Activated T-cell treated with anti-CD3 and anti-CD28 coated beads for 1 hour (primary cell): ENCODE data around the gene PDZD2.

Experiments
- DNase-seq: peaks from one replicate; pipeline ENCODE4 v3.0.0-alpha.2; 2020; ENCODE audit warnings: low read depth

PDZD2 gene

GRCh38 chr5:31638345-31638744 lies 586 bp upstream of the PDZD2 start:
- no peak for DNase-seq

DNA sequence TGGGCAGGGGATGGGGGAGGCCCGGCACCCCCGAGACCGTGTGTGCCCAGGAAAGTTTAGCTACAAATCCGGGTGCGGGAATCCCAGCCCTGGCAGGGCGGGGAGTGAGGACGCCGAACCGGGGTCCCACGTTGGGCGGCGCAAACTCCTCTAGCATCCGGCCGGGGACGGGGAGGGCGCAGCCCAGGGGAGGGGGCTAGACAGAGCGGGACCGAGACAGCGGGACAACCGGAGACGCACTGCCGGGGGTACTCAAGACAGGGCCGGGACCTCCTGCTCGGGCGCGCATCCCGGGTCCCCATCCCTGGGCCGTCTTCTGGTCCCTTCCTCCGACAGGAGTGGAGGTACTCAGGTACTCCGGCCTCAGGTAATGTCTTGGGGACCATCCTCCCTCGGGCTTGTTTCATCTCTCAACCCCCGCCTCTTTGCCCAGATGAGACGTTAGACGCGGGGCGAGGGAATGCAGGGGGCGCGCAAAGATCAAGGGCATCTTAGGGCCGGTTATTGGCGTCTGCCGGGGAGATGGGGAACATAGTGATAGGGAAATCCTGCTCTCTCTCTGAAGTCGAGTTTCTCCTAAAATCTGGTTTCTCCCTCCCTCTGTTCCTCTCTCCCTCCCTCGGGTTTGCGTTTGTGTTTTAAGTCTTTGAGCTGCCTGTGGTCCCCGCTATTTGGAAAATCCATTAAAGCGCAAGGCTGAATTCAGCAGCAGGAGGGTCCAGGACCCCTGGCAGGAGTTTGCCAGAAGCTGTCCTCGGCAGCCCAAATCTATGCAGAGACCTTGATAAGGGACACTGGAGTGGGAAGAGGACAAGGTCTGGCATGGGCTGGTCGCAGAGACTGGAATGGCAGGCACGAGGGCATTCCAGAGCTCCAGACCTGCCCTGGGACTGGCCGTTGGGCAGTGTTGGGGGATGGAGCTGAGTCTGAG lies 815 bp downstream of the PDZD2 start:
- no peak for DNase-seq

DNA sequence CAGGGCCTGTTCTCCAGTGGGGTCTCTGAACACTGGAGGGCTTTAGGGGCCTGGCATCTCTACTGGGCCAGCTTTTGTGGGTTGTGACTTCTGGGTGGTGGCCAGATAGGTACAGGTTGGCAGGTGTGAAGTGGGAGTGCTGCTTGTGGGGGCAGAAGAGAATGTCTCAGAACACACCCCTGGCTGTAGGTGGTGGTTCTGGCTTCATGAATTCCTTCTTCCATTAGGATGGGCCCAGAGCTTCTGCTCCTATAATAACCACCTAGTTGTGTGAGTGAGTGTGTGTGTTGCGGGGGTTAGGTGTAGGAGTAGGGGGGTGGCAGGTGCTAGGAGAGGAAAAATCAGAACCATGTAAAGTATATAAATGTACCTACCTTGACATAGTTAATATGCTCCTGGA lies 1.6 kb downstream of the PDZD2 start:
- no peak for DNase-seq

GRCh38 chr5:31641059-31641458 lies 2.1 kb downstream of the PDZD2 start:
- DNase-seq = no peak

GRCh38 chr5:31641575-31641974 lies 2.6 kb downstream of the PDZD2 start:
- DNase-seq = no peak

DNA sequence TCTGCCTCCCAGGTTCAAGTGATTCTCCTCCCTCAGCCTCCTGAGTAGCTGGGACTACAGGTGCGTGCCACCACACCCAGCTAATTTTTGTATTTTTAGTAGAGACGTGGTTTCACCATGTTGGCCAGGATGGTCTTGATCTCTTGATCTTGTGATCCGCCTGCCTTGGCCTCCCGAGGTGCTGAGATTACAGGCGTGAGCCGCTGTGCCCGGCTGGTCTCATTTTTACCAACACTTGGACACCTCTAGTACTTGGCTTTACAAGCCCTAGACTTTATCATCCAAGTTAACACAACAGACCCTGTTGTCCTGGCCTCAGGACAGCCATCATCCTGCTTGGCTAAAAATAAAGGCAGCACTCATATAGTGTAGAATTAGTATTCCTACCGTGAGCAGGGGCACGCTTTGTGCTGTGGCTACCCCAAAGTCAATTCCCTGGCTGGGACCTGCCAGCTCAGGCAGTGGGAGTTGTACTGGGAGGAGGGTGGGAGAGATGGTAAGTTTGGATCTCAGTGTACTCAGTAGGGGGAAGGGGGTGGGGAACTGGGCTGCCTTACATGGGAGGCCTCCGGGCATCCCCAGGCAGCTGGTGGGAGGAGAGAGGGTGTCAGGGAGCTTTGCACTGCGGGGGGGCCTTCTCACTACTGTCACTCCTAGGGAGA lies 6.6 kb downstream of the PDZD2 start:
- DNase-seq = no peak

DNA sequence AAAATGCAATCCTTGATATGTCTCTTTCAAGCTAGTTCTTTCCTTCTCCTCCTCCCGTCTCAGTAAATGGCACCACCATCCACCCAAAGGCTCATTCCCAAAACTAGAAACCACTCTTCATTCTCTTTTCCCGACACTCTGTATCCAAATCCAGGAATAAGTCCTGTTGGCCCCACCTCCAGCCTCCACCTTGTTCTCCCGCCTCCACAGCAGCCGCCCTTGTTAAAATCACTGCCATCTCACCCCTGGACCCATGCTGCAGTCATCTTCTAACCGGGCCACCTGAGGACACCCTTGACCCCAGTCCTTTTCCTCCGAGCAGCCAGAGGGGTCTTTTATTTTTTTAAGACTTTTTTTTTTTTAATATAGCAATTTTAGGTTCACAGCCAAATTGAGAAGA lies 9.4 kb downstream of the PDZD2 start:
- no peak for DNase-seq

DNA sequence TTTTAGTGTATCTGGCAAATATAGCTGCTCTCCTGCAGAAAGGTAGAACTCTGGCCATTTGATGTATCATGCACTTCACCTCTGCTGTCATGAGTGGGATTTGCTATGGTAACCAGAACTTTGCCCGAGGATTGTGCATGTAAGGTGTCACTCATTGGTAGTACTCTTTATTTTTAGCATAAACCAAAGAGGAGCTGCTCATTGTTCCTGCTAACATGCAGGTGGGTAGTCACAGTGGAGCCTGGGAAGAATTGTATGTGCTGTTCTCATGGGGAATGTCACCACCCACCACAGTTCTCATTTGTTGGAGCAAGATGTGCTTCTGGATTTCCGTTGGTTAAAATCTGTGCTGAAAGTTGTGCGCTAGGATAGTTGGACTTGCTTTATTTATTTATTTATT lies 12.3 kb downstream of the PDZD2 start:
- DNase-seq = no peak

GRCh38 chr5:31655491-31655890 lies 16.6 kb downstream of the PDZD2 start:
- no peak for DNase-seq

DNA sequence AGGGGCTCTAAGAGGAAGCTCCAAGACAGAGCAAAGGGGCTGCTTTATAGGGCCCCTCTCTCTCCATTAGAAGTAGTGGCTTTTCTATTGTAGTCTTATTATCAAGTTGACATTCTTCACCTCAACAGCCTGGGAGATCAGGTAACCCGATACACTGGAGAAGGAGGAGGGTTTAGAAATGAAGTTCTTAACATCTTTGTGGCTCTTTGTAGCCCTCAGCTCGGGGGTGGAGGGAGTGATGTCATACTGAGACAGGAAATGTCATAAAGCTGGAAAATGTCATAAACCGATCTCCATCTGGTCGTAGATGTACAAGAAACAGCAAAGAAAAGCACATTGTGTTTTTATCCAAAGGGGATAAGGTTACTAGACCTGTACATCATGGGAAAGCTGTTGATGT lies 17.9 kb downstream of the PDZD2 start:
- no peak for DNase-seq

GRCh38 chr5:31657315-31657979 lies 18.5 kb downstream of the PDZD2 start:
- DNase-seq = no peak

DNA sequence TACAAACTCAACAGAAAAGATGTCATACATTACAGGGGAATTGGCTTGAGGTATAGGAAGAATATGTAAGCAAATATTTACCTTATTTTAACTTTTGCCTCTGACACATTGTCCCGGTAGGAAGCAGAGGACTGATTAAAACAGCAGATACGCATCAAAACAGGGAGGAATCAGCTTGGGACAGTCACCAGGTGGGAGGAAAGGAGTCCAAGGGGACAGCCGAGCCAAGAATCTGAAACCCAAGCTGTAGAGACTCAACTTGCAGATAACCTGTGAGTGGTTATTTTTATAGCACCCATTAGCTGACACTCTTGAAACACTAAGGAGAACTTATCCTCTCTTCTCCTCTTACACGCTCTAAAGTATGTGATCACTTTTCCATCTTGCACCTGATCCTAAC lies 22.3 kb downstream of the PDZD2 start:
- no peak for DNase-seq

DNA sequence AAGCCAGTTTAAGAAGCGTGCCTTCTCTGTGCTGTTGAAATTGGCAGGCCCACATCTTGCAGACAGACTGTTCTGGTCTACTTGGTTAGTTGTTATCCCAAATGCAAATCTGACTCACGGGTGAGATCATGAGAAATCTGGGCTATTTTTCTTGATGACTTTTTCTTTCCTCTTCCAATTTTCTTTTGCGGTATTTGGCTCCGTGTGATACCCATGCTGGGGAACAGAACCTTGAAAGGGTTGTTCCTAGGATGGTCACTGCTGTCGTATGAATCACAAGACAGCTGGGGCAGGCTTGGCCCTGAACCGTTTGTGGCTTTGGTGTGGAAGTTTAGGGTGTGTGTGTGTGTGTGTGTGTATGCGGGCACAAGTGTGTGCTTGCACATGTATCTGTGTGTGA lies 24.6 kb downstream of the PDZD2 start:
- no peak for DNase-seq

DNA sequence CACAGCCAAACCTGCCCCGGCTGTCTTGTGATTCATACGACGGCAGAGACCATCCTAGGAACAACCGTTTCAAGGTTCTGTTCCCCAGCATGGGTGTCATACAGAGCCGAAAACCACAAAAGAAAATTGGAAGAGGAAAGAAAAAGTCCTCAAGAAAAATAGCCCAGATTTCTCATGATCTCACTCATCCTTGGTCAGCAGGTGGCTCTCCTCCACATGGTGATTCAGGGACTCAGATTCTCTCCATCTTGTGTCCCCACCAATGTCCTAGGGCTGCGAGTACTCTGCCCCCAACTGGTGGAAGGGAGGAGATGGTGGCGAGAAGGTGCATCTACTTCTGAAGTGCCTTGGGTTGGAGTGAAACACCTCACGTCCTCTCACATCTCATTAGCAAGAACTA lies 25.6 kb downstream of the PDZD2 start:
- DNase-seq = no peak

- no peak for DNase-seq
These were observed 32.4 kb downstream of the PDZD2 start for GRCh38 chr5:31671339-31671741.

- no peak for DNase-seq
These were observed 35.5 kb downstream of the PDZD2 start for GRCh38 chr5:31674371-31674951.

DNA sequence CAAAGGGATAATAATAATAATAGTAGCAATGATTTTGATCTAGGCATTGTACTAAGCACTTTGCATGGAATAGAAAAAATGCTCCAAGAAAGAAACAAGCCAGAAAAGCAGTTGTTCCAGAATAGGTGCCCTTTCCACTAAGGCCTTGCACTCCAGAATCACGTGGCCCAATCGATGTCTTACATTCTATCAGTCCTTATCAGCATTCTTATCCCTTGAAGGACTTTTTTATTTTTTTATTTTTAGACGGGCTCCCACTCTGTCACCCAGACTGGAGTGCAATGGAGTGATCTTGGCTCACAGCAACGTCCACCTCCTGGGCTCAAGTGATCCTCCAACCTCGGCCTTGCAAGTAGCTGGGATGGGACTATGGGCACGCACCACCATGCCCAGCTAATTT lies 36.5 kb downstream of the PDZD2 start:
- no peak for DNase-seq

DNA sequence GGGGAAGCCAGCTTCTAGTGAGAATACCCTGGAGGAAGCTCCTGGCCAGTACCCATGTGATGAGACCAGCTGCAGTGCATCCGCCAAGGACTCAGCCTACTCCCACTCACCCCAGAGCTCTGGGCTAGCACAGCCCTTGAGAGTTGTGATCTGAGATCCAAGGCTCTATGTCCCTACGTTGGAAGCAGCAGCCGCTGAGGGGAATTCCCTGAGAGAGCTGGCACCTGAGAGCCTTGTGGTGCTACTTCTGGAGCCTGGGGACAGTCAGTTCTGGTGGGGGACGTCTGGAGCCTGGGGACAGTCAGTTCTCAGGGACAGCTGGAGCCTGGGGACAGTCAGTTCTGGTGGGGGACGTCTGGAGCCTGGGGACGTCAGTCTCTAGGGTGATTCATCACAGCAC lies 39.2 kb downstream of the PDZD2 start:
- no peak for DNase-seq

DNA sequence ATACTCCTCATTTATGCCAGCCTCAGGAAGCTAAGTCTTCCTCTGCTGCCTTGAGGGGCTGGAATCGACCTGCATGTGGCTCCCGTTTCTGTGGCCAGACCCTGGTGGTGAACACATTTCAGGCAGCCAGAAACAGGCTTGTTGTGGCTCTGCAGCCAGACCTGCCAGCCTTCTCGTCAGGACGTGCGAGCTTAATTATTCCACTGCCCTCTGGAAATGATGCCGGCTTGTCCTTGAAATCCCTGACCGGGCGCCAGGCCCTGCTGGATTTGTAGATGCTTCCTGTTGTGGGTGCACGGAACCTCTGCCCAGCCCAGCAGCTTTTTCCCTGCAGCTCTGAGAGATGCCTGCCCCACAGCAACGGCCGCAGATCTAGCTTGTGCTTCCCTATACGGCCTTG lies 41.6 kb downstream of the PDZD2 start:
- DNase-seq = no peak

GRCh38 chr5:31682025-31682424 lies 43.1 kb downstream of the PDZD2 start:
- DNase-seq = no peak

DNA sequence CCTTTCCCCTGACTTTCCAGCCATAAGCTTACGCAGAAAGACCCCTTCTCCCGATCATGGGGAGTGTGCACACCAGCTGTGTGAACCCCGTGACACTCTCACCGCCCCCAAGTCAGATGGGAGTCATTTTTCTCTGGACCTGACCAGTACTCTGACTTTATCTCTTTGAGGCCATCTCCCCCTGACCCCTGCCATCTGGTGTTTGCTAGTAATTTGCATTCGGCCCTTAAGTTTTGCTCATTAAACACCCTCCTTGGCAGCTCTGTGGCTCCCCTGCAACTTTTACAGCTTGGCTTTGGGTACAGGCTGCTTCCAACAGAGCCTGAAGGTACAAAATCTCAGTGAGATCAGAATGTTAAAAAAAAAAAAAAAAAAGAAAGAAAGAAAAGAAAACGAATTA lies 43.9 kb downstream of the PDZD2 start:
- DNase-seq = no peak

- no peak for DNase-seq
These were observed 49.7 kb downstream of the PDZD2 start for GRCh38 chr5:31688515-31689092.
